ENCODE data around the gene CENPP.

The CENPP gene

GRCh38 chr9:92315456-92315855 is 10.3 kb upstream of the CENPP start:
- DNase-seq: no peak

DNA sequence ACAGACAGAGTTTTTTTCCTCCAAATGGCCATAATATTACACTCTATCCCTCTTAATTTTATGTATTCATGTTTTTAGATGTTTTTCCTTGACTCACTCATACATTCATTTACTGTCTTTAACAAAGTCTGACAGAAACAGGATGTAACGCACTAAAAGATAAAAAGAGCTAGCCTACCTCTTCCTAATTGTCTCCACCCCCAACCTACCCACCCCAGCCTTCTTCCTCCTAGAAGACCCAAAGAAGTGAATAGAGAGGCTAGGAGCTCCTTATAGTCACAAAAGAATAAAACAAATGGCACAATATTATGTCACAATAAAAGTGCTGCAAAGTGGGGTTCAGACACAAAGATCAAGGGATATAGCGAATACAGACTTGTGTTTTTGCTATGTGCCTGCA is 1.3 kb upstream of the CENPP start:
- no peak for DNase-seq

DNA sequence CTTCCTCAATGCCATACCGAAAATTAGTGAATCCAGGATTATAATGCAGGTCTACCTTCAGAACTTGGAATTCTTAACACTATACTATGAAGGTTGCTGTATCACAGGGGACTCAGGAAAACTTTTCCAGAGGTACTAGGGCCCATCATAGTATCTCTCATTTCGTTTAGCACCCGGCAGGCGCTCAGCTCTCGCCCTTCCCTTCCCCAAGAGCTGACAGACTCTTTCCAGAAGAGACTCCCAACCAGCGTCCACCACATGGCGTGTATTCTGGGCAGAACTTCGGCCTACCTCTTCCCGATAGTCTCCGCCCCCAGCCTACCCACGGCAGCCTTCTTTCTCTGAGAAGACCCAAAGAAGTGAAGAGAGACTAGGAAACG is 874 bp upstream of the CENPP start:
- DNase-seq: no peak

- no peak for DNase-seq
Observed at GRCh38 chr9:92325991-92326500, 293 bp downstream of the CENPP start.

DNA sequence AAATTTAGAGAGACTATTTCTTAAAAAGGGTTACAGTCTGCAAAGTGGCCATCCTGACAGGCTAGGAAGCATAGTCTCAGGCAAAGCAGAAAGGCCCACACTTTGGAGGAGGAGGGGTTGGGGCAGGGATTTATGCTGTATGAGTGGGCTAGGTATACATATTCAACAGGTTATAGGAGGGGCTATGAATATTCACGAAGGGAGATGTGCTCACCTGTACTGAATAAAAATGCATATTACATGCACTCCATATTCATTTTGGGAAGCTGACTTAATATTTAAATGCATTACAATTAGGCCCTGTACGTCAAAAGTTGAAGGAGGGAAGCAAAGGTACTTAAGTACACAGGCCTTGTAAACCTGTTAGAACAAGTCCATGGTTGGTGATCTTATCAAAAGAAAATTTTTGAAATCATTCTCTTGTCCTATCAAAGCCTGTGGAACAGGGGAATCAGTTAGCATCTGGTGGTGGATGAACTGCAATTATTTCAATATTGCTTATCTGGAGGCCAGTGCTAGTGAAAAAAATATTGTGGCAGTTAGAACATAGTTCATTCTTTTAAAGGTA is 1.6 kb downstream of the CENPP start:
- no peak for DNase-seq

DNA sequence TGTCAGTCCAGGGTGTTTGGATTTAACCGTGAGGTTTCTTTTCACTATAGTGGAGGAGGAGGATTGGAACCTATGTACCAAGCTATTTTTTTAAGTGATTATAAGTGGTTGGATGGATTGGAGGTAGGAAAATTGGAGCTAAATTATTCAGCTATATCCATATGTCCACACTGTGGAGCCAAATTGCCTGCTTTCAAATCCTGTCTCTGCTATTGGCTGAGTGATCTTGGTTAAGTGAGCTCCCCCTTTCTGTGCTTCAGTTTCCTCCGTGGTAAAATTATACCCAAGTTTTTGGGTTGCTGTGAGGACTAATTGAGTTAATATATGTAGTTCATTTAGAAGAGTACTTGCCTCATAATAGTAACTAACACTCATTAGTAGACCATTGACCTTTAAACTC is 2.5 kb downstream of the CENPP start:
- no peak for DNase-seq

DNA sequence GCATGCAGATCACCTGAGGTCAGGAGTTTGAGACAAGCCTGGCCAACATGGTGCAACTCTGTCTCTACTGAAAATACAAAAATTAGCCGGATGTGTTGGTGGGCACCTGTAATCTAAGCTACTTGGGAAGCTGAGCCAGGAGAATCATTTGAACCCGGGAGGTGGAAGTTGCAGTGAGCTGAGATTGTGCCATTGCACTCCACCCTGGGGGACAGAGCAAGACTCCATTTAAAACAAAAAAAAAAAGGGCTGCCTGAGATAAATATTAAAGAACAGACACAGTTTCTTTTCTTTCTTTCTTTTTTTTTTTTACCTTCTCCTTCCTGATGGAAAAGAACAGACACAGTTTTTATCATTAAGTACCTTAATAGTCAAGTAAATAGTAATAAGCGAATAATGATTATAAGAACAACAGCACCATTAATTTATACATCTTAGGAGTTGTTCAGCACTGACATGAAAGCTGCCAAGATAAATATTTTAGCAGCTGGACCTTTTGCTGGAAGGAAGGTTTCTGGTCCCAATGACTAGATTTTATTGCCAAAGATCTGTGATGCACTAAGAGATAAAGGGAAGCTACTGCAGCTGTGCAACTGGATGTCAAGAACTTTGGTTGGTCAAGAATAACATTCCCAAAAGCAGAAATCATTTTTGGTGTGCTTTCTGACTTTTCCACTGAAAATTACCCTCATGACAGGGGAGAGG is 7.0 kb downstream of the CENPP start:
- no peak for DNase-seq

DNA sequence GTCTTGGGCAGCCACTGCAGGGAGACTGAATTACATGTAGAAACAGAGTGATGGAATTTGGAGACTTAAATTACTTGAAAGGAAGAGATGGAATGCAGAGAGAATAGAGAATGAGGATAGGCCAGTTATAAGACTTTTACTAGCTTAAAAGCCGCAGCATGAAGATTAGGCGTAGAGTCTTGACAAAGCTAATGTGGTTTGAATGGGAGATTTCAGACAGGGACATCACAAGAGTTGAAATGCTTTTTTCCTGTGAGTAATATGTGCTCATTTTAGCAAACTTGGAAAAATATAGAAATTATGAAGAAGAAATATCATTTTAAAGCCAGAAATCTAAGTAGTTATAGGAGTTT is 7.5 kb downstream of the CENPP start:
- no peak for DNase-seq

DNA sequence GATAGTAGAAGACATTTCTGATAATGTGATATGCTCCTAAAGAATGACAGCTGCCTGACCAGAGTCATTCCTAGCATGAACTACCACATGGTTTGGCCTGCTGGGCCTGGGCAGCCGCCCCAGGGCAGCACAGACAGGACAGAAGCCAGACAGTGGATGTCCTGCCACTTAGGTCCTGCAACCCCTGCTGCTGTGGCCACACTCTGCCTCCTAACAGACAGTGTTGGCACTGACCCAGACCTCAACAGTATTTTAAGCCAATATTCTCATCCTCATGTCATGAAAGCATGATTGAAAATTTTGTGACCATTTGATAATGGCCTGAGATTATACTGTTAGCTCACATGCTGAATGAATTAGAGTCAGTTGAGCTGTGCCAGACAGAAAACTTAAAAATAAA is 15.8 kb downstream of the CENPP start:
- no peak for DNase-seq

DNA sequence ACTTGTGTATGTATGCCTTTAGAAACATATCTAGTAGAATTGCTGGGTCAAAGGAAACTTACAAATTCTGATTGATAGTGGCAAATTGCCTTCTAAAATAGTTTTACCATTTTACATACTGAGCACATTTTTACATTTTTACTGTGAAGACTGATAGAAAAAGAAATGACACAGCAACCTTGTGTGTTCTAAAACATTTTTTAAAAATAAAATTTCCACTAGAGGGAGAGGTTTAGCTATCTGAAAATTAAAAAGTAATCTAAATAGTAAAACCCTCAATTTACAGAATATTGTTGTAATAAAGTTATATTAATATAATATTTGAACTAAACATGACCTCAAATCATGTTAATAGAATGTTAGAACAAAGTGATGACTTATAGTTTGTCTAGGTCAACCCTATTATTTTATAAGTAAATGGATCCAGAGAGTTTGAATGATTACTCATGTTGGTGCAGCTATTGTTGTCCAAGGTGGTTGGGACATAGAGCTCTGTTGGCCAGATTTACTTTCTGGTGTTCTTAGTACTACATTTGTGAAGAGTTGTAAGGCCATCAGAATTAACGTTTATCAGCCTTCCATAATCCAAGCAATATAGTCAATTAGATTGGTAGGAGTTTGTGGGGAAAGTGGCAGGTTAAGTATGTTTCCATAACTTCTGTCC is 17.2 kb downstream of the CENPP start:
- DNase-seq: no peak

DNA sequence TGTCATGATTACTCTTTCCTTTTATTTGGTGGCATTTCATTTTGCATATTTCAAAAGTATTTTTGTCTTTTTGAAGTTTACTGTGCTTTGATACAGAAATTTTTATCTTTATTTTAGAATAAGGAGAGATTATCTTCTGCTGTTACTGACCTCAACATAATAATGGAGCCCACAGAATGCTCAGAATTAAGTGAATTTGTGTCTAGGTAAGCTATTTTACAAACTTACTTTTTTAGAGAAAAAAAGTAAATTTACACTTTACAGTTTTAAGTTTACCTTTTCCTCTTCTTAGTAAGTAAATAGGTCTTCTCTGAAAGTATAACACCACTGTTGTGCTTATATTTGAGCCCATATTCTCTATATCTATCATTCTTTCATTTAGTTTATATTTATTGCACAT is 19.8 kb downstream of the CENPP start:
- DNase-seq: no peak

DNA sequence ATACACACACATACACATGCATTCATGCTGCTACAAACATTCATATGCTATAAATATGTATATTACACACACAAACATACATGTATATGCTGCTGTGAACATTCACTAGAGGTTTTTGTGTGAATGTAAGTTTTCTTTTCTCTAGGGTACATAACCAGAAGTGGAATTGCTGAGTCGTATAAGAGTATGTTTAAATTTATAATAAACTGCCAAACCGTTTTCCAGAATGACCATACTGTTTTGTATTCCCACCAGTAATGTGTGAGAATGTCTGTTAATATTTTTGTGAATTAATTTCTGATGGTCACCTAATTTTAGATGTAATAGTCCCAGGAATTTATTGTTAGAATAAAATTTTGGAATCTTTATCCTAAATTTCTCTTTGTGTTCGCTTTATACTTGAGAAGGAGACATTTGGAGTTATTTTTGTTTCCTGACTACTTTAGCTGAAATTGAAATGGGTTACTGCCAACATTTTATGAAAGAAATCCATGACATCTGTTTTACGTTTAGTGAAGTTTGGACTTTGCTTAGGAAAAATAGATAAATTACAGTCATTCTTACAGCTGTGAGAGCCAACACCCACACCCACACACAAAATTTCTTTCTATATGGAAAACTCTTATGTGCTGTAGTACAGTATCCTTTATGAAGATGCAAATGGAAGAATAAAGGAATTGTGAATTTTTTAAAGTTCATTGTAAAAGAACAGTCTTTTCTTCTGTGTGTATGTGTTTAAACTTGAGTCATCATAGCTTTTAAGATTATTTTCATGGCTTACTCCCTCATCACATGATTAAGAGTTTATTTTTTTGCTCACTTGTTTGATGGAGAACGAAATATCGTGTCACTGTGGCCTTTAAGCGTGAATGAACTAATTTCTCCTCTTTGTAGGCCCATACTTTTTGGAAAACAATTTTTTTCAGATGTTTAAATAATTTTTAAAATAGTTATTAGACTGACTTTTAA is 24.3 kb downstream of the CENPP start:
- no peak for DNase-seq

DNA sequence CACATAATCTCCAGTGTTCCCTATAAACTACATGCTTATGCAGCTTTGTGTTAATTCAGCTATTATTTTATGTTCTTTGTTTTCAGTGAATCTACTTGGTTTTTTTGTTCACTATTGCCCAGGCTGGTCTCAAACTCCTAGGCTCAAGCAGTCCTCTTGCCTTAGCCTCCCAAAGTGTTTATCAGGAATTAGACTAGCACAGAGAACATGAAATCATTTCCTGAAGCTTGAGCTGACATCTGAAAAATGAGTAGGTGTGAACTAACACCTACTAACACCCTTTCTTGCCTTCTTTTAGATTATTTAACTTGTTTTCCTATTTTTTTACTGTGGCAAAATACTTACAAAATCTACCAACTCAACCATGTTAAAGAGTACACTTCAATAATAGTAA is 25.0 kb downstream of the CENPP start:
- DNase-seq: no peak

- no peak for DNase-seq
Observed at GRCh38 chr9:92353051-92353450, 27.3 kb downstream of the CENPP start.

- DNase-seq: no peak
Observed at GRCh38 chr9:92359394-92359995, 33.7 kb downstream of the CENPP start.

GRCh38 chr9:92360083-92360482 is 34.3 kb downstream of the CENPP start:
- no peak for DNase-seq

- DNase-seq: no peak
Observed at GRCh38 chr9:92369075-92369474, 43.3 kb downstream of the CENPP start.

DNA sequence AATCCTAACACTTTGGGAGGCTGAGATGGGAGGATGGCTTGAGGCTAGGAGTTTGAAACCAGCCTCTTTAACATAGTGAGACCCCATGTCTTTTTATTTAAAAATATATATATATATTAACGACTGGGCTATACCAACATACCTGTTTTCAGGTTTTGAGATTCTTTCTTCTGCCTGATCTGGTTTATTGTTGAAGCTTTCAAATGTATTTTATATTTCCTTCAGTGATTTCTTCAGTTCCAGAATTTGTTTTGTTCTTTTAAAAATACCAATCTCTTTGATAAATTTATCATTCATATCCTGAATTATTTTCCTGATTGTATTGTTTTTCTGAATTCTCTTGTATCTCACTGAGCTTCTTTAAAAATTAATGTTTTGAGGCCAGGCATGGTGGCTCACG is 47.4 kb downstream of the CENPP start:
- no peak for DNase-seq

GRCh38 chr9:92377876-92378275 is 52.1 kb downstream of the CENPP start:
- no peak for DNase-seq

GRCh38 chr9:92378865-92379560 is 53.3 kb downstream of the CENPP start:
- no peak for DNase-seq

- no peak for DNase-seq
Observed at GRCh38 chr9:92380603-92381002, 54.9 kb downstream of the CENPP start.

DNA sequence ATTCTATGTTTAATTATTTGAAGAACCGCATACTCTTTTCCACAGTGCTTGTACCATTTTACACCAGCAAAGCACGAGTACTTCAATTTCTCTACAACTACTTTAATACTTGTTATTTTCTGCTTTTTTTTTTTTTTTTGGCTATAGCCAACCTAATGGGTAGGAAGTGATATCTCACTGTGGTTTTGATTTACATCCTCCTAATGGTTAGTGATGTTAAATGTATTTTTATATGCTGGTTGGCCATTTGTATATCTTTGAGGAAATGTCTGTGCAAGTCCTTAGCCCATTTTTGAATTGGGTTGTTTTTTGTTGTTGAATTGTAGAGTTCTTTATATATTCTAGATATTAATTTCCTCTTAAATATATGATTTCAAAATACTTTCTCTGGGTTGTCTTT is 56.0 kb downstream of the CENPP start:
- no peak for DNase-seq
